HepG2 (cell line): ENCODE results near the gene SMAD3. TPM values are rescaled to one million over a fixed set of nuclear protein-coding genes. Genes with fewer than 3 reads are reported as not detected.

Experiments used
- ATF3 ChIP-seq: sonication (generic); formaldehyde crosslinking; IDR thresholded peaks from 2 replicates; pipeline ENCODE4 v1.4.0; 2020; ENCODE audit warnings: missing genetic modification reagents
- PREB ChIP-seq: sonication (generic); formaldehyde crosslinking; IDR thresholded peaks from 2 replicates; pipeline ENCODE4 v1.4.0; 2020; ENCODE audit warnings: missing genetic modification reagents
- RFX3 ChIP-seq: IDR thresholded peaks from 2 replicates; pipeline ENCODE4 v1.6.1; 2016; ENCODE audit warnings: missing biosample characterization, missing genetic modification reagents
- SP1 ChIP-seq, 2 experiments: fragments of 450-650 bp in 1 of 2; sonication (generic) in 1 of 2; formaldehyde crosslinking in 1 of 2; IDR thresholded peaks; 2 replicates each; pipeline versions ENCODE4 v1.4.0 to v1.6.1; 2016 to 2020; ENCODE audit warnings: missing genetic modification reagents in 1 of 2
- ZHX2 ChIP-seq, 2 experiments: sonication (generic) in 1 of 2; formaldehyde crosslinking in 1 of 2; IDR thresholded peaks; 2 replicates each; pipeline versions ENCODE4 v1.6.1 to v1.9.0; 2014 to 2022; ENCODE audit warnings: antibody characterized with exemption in 1 of 2, borderline replicate concordance in 1 of 2, inconsistent platforms in 1 of 2, low read depth in 1 of 2, missing genetic modification reagents in 1 of 2
- ZNF251 ChIP-seq: sonication (generic); formaldehyde crosslinking; IDR thresholded peaks from 2 replicates; pipeline ENCODE4 v1.9.0; 2021; ENCODE audit warnings: mild to moderate bottlenecking, missing genetic modification reagents
- ZNF276 ChIP-seq: sonication (generic); formaldehyde crosslinking; IDR thresholded peaks from 2 replicates; pipeline ENCODE4 v1.4.0; 2020; ENCODE audit warnings: mild to moderate bottlenecking, low read depth, missing genetic modification reagents
- ZNF512B ChIP-seq: sonication (generic); formaldehyde crosslinking; IDR thresholded peaks from 2 replicates; pipeline ENCODE4 v1.5.1; 2020; ENCODE audit warnings: missing genetic modification reagents, mild to moderate bottlenecking, borderline replicate concordance
- ZNF598 ChIP-seq: sonication (generic); formaldehyde crosslinking; IDR thresholded peaks from 2 replicates; pipeline ENCODE4 v1.5.1; 2020; ENCODE audit warnings: mild to moderate bottlenecking, missing genetic modification reagents, borderline replicate concordance
- polyA plus RNA-seq, 8 experiments: library from polyadenylated mRNA; depleted of rRNA in 3 of 8; stranded (reverse) in 7 of 8; unstranded in 1 of 8; fragments of >200 nt; fragmentation: Illumina TruSeq in 4 of 8; extraction: Trizol in 4 of 8; gene quantifications; 2 replicates each; pipeline versions ENCODE4 v1.2.1 to v1.2.3, GENCODE V29; 2011 to 2016; ENCODE audit warnings: low read depth in 4 of 8, missing spikeins in 1 of 8, mixed read lengths in 1 of 8; ENCODE audit not compliant: insufficient read depth in 1 of 8
- total RNA-seq, 5 experiments: library from RNA; depleted of rRNA; stranded (reverse); fragments of >200 nt; fragmentation: Illumina TruSeq; extraction: Trizol; gene quantifications; 2 replicates each; pipeline ENCODE4 v1.2.3, GENCODE V29; 2016; ENCODE audit warnings: low read depth in 1 of 5

SMAD3 gene
- total and polyA plus RNA-seq, 2 of the 13 experiments (the other 11 are each of a cell fraction or from before 2014, with no cell fraction given), result 8.6 to 56.3 TPM

GRCh38 chr15:67174864-67175573 lies 109.6 kb downstream of the SMAD3 start (continued):
- no peak for TF ChIP-seq PREB (CRISPR knock-in tag)
- no peak for TF ChIP-seq ZNF251
- TF ChIP-seq ZNF276 (CRISPR knock-in tag), result no peak
- no peak for TF ChIP-seq ZNF598 (CRISPR knock-in tag)
- TF ChIP-seq SP1 (IDR thresholded peaks at IDR 0.05), result no peak
- no peak for TF ChIP-seq SP1 (CRISPR knock-in tag; IDR thresholded peaks at IDR 0.05)
- no peak for TF ChIP-seq ATF3 (CRISPR knock-in tag)
- no peak for TF ChIP-seq ZHX2 (IDR thresholded peaks at IDR 0.05; ENCODE audit: low read depth)
- TF ChIP-seq ZHX2 (CRISPR knock-in tag; IDR thresholded peaks at IDR 0.05; ENCODE audit: borderline replicate concordance), result no peak
- no peak for TF ChIP-seq RFX3 (CRISPR knock-in tag)
- TF ChIP-seq ZNF512B (CRISPR knock-in tag), result no peak
